IMR-90 (cell line): ENCODE results near the gene DPEP1. TPM values are rescaled to one million over a fixed set of nuclear protein-coding genes. Genes with fewer than 3 reads are reported as not detected.
A peak's percentile ranks its signal among the peaks of the same experiment; 100 is the strongest.

Experiments
- ATAC-seq: fragments of 200-7000 bp; cut with Tn5 transposase; 2 replicates; pipeline ENCODE4 v1.9.1; 2020; ENCODE audit warnings: low read depth, mild to moderate bottlenecking, moderate library complexity
- BruUV-seq: library from RNA; stranded (reverse); fragments of 400-500 nt; replicated peaks from 2 replicates; lab custom pipeline; 2021; lab: Mats Ljungman, UMichigan
- CTCF ChIA-PET: fragments of 300-600 bp; formaldehyde crosslinking; extraction: SDS; loops from one replicate; lab custom pipeline; 2021; ENCODE audit warnings: antibody characterized with exemption; lab: Yijun Ruan, JAX
- POLR2A ChIA-PET: fragments of 300-600 bp; sonication (Branson Sonifier 250); formaldehyde crosslinking; loops from one replicate; lab custom pipeline; 2022; ENCODE audit warnings: antibody characterized with exemption; ENCODE audit not compliant: unreplicated experiment; lab: Charles Lee
- DNase-seq: peaks from one replicate; pipeline ENCODE4 v3.0.0; 2013
- H2AFZ ChIP-seq: replicated peaks from 2 replicates; pipeline ENCODE3; 2013; ENCODE audit warnings: low read length, mild to moderate bottlenecking; ENCODE audit not compliant: poor library complexity
- H2AK5ac ChIP-seq: 2 replicates; pipeline ENCODE4 v1.6.1; 2013; ENCODE audit warnings: low read depth, low read length, inconsistent platforms
- H2AK9ac ChIP-seq: replicated peaks from 2 replicates; pipeline ENCODE3; 2013; ENCODE audit warnings: mild to moderate bottlenecking, low read depth, low read length, moderate library complexity; ENCODE audit not compliant: poor library complexity
- H2BK120ac ChIP-seq: 2 replicates; pipeline ENCODE4 v1.6.1; 2013; ENCODE audit warnings: low read depth, low read length, inconsistent platforms
- H2BK15ac ChIP-seq: 3 replicates; pipeline ENCODE4 v1.6.1; 2013; ENCODE audit warnings: low read depth, low read length, inconsistent platforms
- H2BK20ac ChIP-seq: 2 replicates; pipeline ENCODE4 v1.6.1; 2013; ENCODE audit warnings: low read depth, mild to moderate bottlenecking, inconsistent platforms, low read length, moderate library complexity
- H2BK5ac ChIP-seq: 2 replicates; pipeline ENCODE4 v1.6.1; 2013; ENCODE audit warnings: mild to moderate bottlenecking, low read depth, low read length, inconsistent platforms; ENCODE audit not compliant: poor library complexity, severe bottlenecking
- H3K14ac ChIP-seq: replicated peaks from 2 replicates; pipeline ENCODE4 v1.6.1; 2013; ENCODE audit warnings: low read depth, low read length, inconsistent platforms
- H3K18ac ChIP-seq: 2 replicates; pipeline ENCODE4 v1.6.1; 2013; ENCODE audit warnings: low read depth, low read length, control low read depth
- H3K23ac ChIP-seq: 2 replicates; pipeline ENCODE4 v1.6.1; 2013; ENCODE audit warnings: low read depth, low read length, inconsistent platforms
- H3K27ac ChIP-seq: 2 replicates; pipeline ENCODE4 v1.5.1; 2013; ENCODE audit warnings: mild to moderate bottlenecking, control low read depth, low read length; ENCODE audit not compliant: insufficient read depth
- H3K27me3 ChIP-seq: 2 replicates; pipeline ENCODE4 v1.6.1; 2013; ENCODE audit warnings: low read length; ENCODE audit not compliant: control insufficient read depth, insufficient read depth
- H3K36me3 ChIP-seq: 2 replicates; pipeline ENCODE4 v1.6.1; 2013; ENCODE audit warnings: low read length, mixed read lengths; ENCODE audit not compliant: control insufficient read depth, insufficient read depth
- H3K4ac ChIP-seq: 2 replicates; pipeline ENCODE4 v1.6.1; 2013; ENCODE audit warnings: low read depth, low read length, inconsistent platforms
- H3K4me1 ChIP-seq: 2 replicates; pipeline ENCODE4 v1.6.1; 2013; ENCODE audit warnings: low read length, mixed read lengths; ENCODE audit not compliant: control insufficient read depth, insufficient read depth
- H3K4me2 ChIP-seq: 2 replicates; pipeline ENCODE4 v1.6.1; 2013; ENCODE audit warnings: low read depth, mild to moderate bottlenecking, control low read depth, low read length, moderate library complexity
- H3K4me3 ChIP-seq: 2 replicates; pipeline ENCODE4 v1.5.1; 2013; ENCODE audit warnings: low read depth, mild to moderate bottlenecking, control low read depth, low read length, moderate library complexity; ENCODE audit not compliant: insufficient read depth
- H3K56ac ChIP-seq: 2 replicates; pipeline ENCODE4 v1.6.1; 2013; ENCODE audit warnings: low read length, inconsistent platforms; ENCODE audit not compliant: insufficient read depth; ENCODE audit errors: extremely low read depth
- H3K79me1 ChIP-seq, 2 experiments: 2 replicates each; pipeline ENCODE4 v1.6.1; 2013; ENCODE audit warnings: low read length in 2 of 2, inconsistent platforms in 1 of 2, low read depth in 1 of 2
- H3K9ac ChIP-seq: 2 replicates; pipeline ENCODE4 v1.6.1; 2013; ENCODE audit warnings: low read depth, low read length, control low read depth
- H3K9me1 ChIP-seq: 2 replicates; pipeline ENCODE4 v1.6.1; 2013; ENCODE audit warnings: low read length, inconsistent platforms; ENCODE audit not compliant: insufficient read depth
- H3K9me3 ChIP-seq: 2 replicates; pipeline ENCODE4 v1.6.1; 2013; ENCODE audit warnings: low read length; ENCODE audit not compliant: control insufficient read depth, insufficient read depth
- H4K20me1 ChIP-seq: 2 replicates; pipeline ENCODE4 v1.6.1; 2013; ENCODE audit warnings: low read length, inconsistent platforms; ENCODE audit not compliant: insufficient read depth
- H4K5ac ChIP-seq: 2 replicates; pipeline ENCODE4 v1.6.1; 2013; ENCODE audit warnings: mild to moderate bottlenecking, low read depth, low read length, control low read depth
- H4K8ac ChIP-seq, 2 experiments: 2 replicates each; pipeline ENCODE4 v1.6.1; 2013; ENCODE audit warnings: low read depth in 2 of 2, low read length in 2 of 2, control low read depth in 1 of 2, inconsistent platforms in 1 of 2
- H4K91ac ChIP-seq: 2 replicates; pipeline ENCODE4 v1.6.1; 2013; ENCODE audit warnings: low read depth, low read length, inconsistent platforms; ENCODE audit not compliant: insufficient read depth
- CHD1 ChIP-seq: IDR thresholded peaks from 2 replicates; pipeline ENCODE4 v1.6.1; 2012; ENCODE audit warnings: low read depth, low read length, improper control_type of control experiment
- MAFK ChIP-seq: IDR thresholded peaks from 2 replicates; pipeline ENCODE4 v1.6.1; 2012; ENCODE audit warnings: low read depth, low read length, improper control_type of control experiment
- MXI1 ChIP-seq: IDR thresholded peaks from 2 replicates; pipeline ENCODE4 v1.6.1; 2012; ENCODE audit warnings: low read depth, mild to moderate bottlenecking, low read length, moderate library complexity, borderline replicate concordance
- NFE2L2 ChIP-seq: fragments of 150-350 bp; IDR thresholded peaks from 2 replicates; pipeline ENCODE4 v1.6.1; 2016; ENCODE audit warnings: low read depth, mild to moderate bottlenecking, low read length
- POLR2A ChIP-seq: IDR thresholded peaks from 2 replicates; pipeline ENCODE4 v1.6.1; 2012; ENCODE audit warnings: mild to moderate bottlenecking, low read depth, low read length
- SMC3 ChIP-seq: fragments of 150-350 bp; IDR thresholded peaks from 2 replicates; pipeline ENCODE4 v1.6.1; 2016; ENCODE audit warnings: low read depth, mild to moderate bottlenecking, antibody characterized with exemption, low read length, moderate library complexity
- WGBS, 2 experiments: methylation state at CpG; one replicate each; pipeline versions ENCODE4 v1.1.5 to v1.1.7; 2013; ENCODE audit warnings: missing lambda C conversion rate in 2 of 2; ENCODE audit not compliant: insufficient read length in 1 of 2; ENCODE audit errors: extremely low coverage in 2 of 2; 5-methylcytosine and 5-hydroxymethylcytosine counted together
- dilution Hi-C: fragments of 300-500 bp; cut with HindIII; formaldehyde crosslinking; loops from one replicate; pipeline ENCODE4 v1.14.3; 2018; ENCODE audit warnings: low sequenced_read_pairs; ENCODE audit not compliant: unreplicated experiment
- in situ Hi-C: fragments of 300-500 bp; cut with MboI; formaldehyde crosslinking; loops from 3 replicates; pipeline ENCODE4 v1.14.3; 2019; ENCODE audit warnings: low sequenced_read_pairs, inconsistent platforms, mixed read lengths
- intact Hi-C: fragments of 100-400 bp; cut with micrococcal nuclease; formaldehyde crosslinking; loops from 2 replicates; pipeline ENCODE4 v1.10.0; 2022
- polyA plus RNA-seq, 3 experiments: library from polyadenylated mRNA; depleted of rRNA; stranded (reverse); fragments of >200 nt; gene quantifications; 2 replicates each; pipeline ENCODE4 v1.2.3, GENCODE V29; 2012; ENCODE audit warnings: low replicate concordance in 1 of 3
- total RNA-seq: library from RNA; depleted of rRNA; stranded (reverse); fragments of >200 nt; gene quantifications from 2 replicates; pipeline ENCODE4 v1.2.3, GENCODE V29; 2012
- TF ChIP-seq, protein P1 (sequence below): conservative IDR thresholded peaks from 2 replicates; pipeline ENCODE4 v1.5.1; 2012; ENCODE audit warnings: mild to moderate bottlenecking, low read depth, low read length, improper control_type of control experiment

DPEP1 gene
- total and polyA plus RNA-seq, 2 of the 4 experiments (the other 2 are of a cell fraction) = not detected

DNA sequence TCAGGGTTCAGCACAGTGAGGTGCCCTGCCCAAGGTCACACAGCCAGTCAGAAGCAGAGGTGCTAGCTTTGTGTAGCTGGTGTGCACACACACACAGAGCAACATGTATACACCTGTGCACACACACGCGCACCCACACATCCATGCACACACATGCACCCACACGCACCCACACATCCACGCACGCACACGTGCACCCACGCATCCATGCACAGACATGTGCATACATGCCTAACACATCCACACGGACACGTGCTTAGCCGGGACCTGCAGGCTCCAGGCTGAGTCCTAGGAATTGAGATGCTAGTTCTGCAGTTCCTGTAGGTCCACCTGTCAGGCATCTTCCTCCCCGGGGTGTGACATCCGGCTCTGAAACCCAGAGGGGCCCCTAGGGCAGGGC lies 13.0 kb upstream of the DPEP1 start:
- peaks cover under 1% of the 10 kb centered on the region; the same call in 1 of the 2 replicates for H3K27me3 ChIP-seq
- H3K9me3 ChIP-seq = no peaks in the 10 kb centered on the region
- no peak overlapping the region for H3K27ac ChIP-seq
- no peak overlapping the region for H2BK20ac ChIP-seq
- H2BK5ac ChIP-seq = no peak overlapping the region
- H4K20me1 ChIP-seq = peaks cover 10% of the 10 kb centered on the region
- CTCF ChIA-PET = no interaction called here
- no peak overlapping the region for H3K9ac ChIP-seq
- dilution Hi-C loops (no loop called here), intact Hi-C loops (no loop called here), in situ Hi-C loops (no loop called here)
- H3K36me3 ChIP-seq = no peaks in the 10 kb centered on the region; the same call in 1 of the 2 replicates
- TF ChIP-seq SMC3 (no peak), MAFK (no peak), POLR2A (no peak), CHD1 (no peak), MXI1 (no peak), NFE2L2 (no peak)
- TF ChIP-seq, protein P1, sequence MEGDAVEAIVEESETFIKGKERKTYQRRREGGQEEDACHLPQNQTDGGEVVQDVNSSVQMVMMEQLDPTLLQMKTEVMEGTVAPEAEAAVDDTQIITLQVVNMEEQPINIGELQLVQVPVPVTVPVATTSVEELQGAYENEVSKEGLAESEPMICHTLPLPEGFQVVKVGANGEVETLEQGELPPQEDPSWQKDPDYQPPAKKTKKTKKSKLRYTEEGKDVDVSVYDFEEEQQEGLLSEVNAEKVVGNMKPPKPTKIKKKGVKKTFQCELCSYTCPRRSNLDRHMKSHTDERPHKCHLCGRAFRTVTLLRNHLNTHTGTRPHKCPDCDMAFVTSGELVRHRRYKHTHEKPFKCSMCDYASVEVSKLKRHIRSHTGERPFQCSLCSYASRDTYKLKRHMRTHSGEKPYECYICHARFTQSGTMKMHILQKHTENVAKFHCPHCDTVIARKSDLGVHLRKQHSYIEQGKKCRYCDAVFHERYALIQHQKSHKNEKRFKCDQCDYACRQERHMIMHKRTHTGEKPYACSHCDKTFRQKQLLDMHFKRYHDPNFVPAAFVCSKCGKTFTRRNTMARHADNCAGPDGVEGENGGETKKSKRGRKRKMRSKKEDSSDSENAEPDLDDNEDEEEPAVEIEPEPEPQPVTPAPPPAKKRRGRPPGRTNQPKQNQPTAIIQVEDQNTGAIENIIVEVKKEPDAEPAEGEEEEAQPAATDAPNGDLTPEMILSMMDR = no peak
- no peak overlapping the region for H4K5ac ChIP-seq
- no peak overlapping the region for H3K23ac ChIP-seq
- H3K56ac ChIP-seq = no peak overlapping the region
- ATAC-seq (no peak), DNase-seq (no peak)
- H2AK5ac ChIP-seq = 0 out of 2 replicates have a peak overlapping the region, but pooled peaks have one; percentile 7
- no peak overlapping the region for H2AK9ac ChIP-seq
- H3K4me1 ChIP-seq = peaks cover 12% of the 10 kb centered on the region
- H3K9me1 ChIP-seq = peaks cover 5% of the 10 kb centered on the region
- H2BK15ac ChIP-seq = no peak overlapping the region
- WGBS, 2 experiments = 83% methylated on average over 8 of the region's 12 CpGs; no CpG with 5 or more reads in 1 of the 2 experiments
- H3K4ac ChIP-seq = no peak overlapping the region
- POLR2A ChIA-PET = no interaction called here
- H4K91ac ChIP-seq = no peak overlapping the region; the same call in 1 of the 2 replicates
- H2AFZ ChIP-seq = peak overlapping the region; percentile 40
- H4K8ac ChIP-seq = no peak overlapping the region
- H3K14ac ChIP-seq = no peak overlapping the region
- no peak overlapping the region for H3K4me3 ChIP-seq
- BruUV-seq = no TSS peak
- H3K4me2 ChIP-seq = no peak overlapping the region
- no peaks in the 10 kb centered on the region for H3K79me1 ChIP-seq
- no peak overlapping the region for H3K18ac ChIP-seq
- no peak overlapping the region for H2BK120ac ChIP-seq
